Measurements from ENCODE around the gene SHISAL1. TPM values are rescaled to one million over a fixed set of nuclear protein-coding genes. Genes with fewer than 3 reads are reported as not detected.
A peak's percentile ranks its signal among the peaks of the same experiment; 100 is the strongest.

Gene SHISAL1
- total RNA-seq, 1 donor from 2014 or later = 7.5 TPM

GRCh38 chr22:44281768-44282637 lies 30.7 kb downstream of the SHISAL1 start:
- peaks cover 11% of the 10 kb centered on the region for H3K27me3 Mint-ChIP-seq (ENCODE audit: low read depth)
- peaks cover 2% of the 10 kb centered on the region for H3K36me3 Mint-ChIP-seq (ENCODE audit: low read depth)
- peaks cover 21% of the 10 kb centered on the region for H3K4me1 Mint-ChIP-seq (ENCODE audit: low read depth)
- H3K27ac Mint-ChIP-seq (ENCODE audit: unreplicated experiment) = no peak overlapping the region
- TF ChIP-seq CTCF (IDR thresholded peaks at IDR 0.05) = no peak
- H3K9me3 Mint-ChIP-seq (ENCODE audit: low read depth) = no peaks in the 10 kb centered on the region
- no peak for DNase-seq (ENCODE audit: low spot score)
- no peak overlapping the region for H3K4me3 Mint-ChIP-seq (ENCODE audit: unreplicated experiment)

GRCh38 chr22:44280665-44281188 lies 32.0 kb downstream of the SHISAL1 start:
- peaks cover 21% of the 10 kb centered on the region for H3K4me1 Mint-ChIP-seq (ENCODE audit: low read depth)
- no peak overlapping the region for H3K27ac Mint-ChIP-seq (ENCODE audit: unreplicated experiment)
- no peak for TF ChIP-seq CTCF (IDR thresholded peaks at IDR 0.05)
- H3K9me3 Mint-ChIP-seq (ENCODE audit: low read depth) = no peaks in the 10 kb centered on the region
- H3K36me3 Mint-ChIP-seq (ENCODE audit: low read depth) = peaks cover 9% of the 10 kb centered on the region
- peaks cover 20% of the 10 kb centered on the region for H3K27me3 Mint-ChIP-seq (ENCODE audit: low read depth)
- no peak for DNase-seq (ENCODE audit: low spot score)
- no peak overlapping the region for H3K4me3 Mint-ChIP-seq (ENCODE audit: unreplicated experiment)

- Mint-ChIP-seq H3K9me3 (ENCODE audit: low read depth) (no peaks in the 10 kb centered on the region), H3K27ac (ENCODE audit: unreplicated experiment) (no peak overlapping the region), H3K4me3 (ENCODE audit: unreplicated experiment) (no peak overlapping the region), H3K36me3 (ENCODE audit: low read depth) (peaks cover 9% of the 10 kb centered on the region), H3K4me1 (ENCODE audit: low read depth) (peaks cover 21% of the 10 kb centered on the region), H3K27me3 (ENCODE audit: low read depth) (peaks cover 19% of the 10 kb centered on the region)
- TF ChIP-seq CTCF (IDR thresholded peaks at IDR 0.05) = peak; percentile 15
- no peak for DNase-seq (ENCODE audit: low spot score)
Observed at GRCh38 chr22:44279069-44279360, 33.7 kb downstream of the SHISAL1 start.

- no peak overlapping the region for H3K4me3 Mint-ChIP-seq (ENCODE audit: unreplicated experiment)
- no peak for TF ChIP-seq CTCF (IDR thresholded peaks at IDR 0.05)
- peaks cover 9% of the 10 kb centered on the region for H3K36me3 Mint-ChIP-seq (ENCODE audit: low read depth)
- DNase-seq (ENCODE audit: low spot score) = no peak
- H3K27me3 Mint-ChIP-seq (ENCODE audit: low read depth) = peaks cover 17% of the 10 kb centered on the region
- H3K9me3 Mint-ChIP-seq (ENCODE audit: low read depth) = no peaks in the 10 kb centered on the region
- peaks cover 21% of the 10 kb centered on the region for H3K4me1 Mint-ChIP-seq (ENCODE audit: low read depth)
- no peak overlapping the region for H3K27ac Mint-ChIP-seq (ENCODE audit: unreplicated experiment)
Observed at GRCh38 chr22:44278243-44279068, 34.3 kb downstream of the SHISAL1 start.

GRCh38 chr22:44277386-44278135 lies 35.2 kb downstream of the SHISAL1 start:
- no peak for TF ChIP-seq CTCF (IDR thresholded peaks at IDR 0.05)
- H3K36me3 Mint-ChIP-seq (ENCODE audit: low read depth) = peaks cover 9% of the 10 kb centered on the region
- DNase-seq (ENCODE audit: low spot score) = peak; percentile 57
- no peak overlapping the region for H3K27ac Mint-ChIP-seq (ENCODE audit: unreplicated experiment)
- H3K4me3 Mint-ChIP-seq (ENCODE audit: unreplicated experiment) = no peak overlapping the region
- H3K9me3 Mint-ChIP-seq (ENCODE audit: low read depth) = no peaks in the 10 kb centered on the region
- H3K27me3 Mint-ChIP-seq (ENCODE audit: low read depth) = peaks cover 12% of the 10 kb centered on the region
- H3K4me1 Mint-ChIP-seq (ENCODE audit: low read depth) = peaks cover 21% of the 10 kb centered on the region
